Adrenal gland (tissue), 12 donors: Measurements from ENCODE around the gene LRRC8E. TPM values are rescaled to one million over a fixed set of nuclear protein-coding genes. Genes with fewer than 3 reads are reported as not detected.

Experiments used
- DNase-seq, 7 donors: peaks; one replicate each; pipeline ENCODE4 v3.0.0-alpha.2; 2019 to 2020
- H3K27ac ChIP-seq, 5 donors: fragments of 200-600 bp; sonication (generic) in 4 of 5; 1 replicate in 3 of 5; 2 replicates in 2 of 5; pipeline versions ENCODE4 v1.5.1 to v1.8.0; 2016 to 2020; ENCODE audit warnings: mild to moderate bottlenecking in 1 of 5
- H3K27me3 ChIP-seq: fragments of 200-600 bp; 2 replicates; pipeline ENCODE4 v1.8.0; 2021
- H3K36me3 ChIP-seq, 2 donors: fragments of 200-600 bp; replicated peaks in 1 of 2; 1 replicate in 1 of 2; 2 replicates in 1 of 2; pipeline versions ENCODE4 v1.5.1 to v1.8.0; 2018 to 2022
- H3K4me1 ChIP-seq, 2 donors: fragments of 200-600 bp; replicated peaks in 1 of 2; 1 replicate in 1 of 2; 2 replicates in 1 of 2; pipeline versions ENCODE4 v1.5.1 to v1.8.0; 2018 to 2021
- H3K4me3 ChIP-seq, 4 donors: fragments of 200-600 bp; sonication (generic) in 3 of 4; one replicate each; pipeline ENCODE4 v1.5.1; 2016 to 2018
- H3K9me3 ChIP-seq, 3 donors: fragments of 200-600 bp; sonication (generic) in 1 of 3; replicated peaks in 1 of 3; 1 replicate in 2 of 3; 2 replicates in 1 of 3; pipeline versions ENCODE4 v1.5.1 to v1.8.0; 2016 to 2021
- POLR2A ChIP-seq, 2 donors: fragments of 450-650 bp; IDR thresholded peaks; one replicate each; pipeline ENCODE4 v1.6.1; 2017; ENCODE audit warnings: antibody characterized with exemption in 2 of 2, mild to moderate bottlenecking in 2 of 2, moderate library complexity in 1 of 2
- WGBS, 4 donors: extraction: QIAGEN DNeasy Blood & Tissue Kit in 2 of 4; methylation state at CpG; one replicate each; pipeline versions ENCODE4 v1.1.5 to v1.1.7; 2013 to 2017; 5-methylcytosine and 5-hydroxymethylcytosine counted together
- intact Hi-C, 2 donors: fragments of 100-400 bp; cut with DNase I; formaldehyde crosslinking; loops; one replicate each; pipeline versions ENCODE4 v1.14.1 to v1.15.0; 2022 to 2023
- polyA plus RNA-seq, 3 donors: library from polyadenylated mRNA; stranded (reverse); fragments of 200-250 nt in 2 of 3; fragments of 350-450 nt in 1 of 3; fragmentation: Illumina TruSeq in 1 of 3; extraction: RNeasy Lipid Tissue Mini Kit (QIAGEN cat#74804) in 1 of 3; gene quantifications; one replicate each; pipeline ENCODE4 v1.2.3, GENCODE V29; 2013 to 2014
- total RNA-seq, 9 donors: library from RNA; depleted of rRNA in 4 of 9; stranded (reverse); fragments of >200 nt in 4 of 9; fragments of 120-200 nt in 1 of 9; fragmentation: NEBNext Ultra II Directional in 1 of 9; extraction: Animal tissue kit (Norgen Biotek cat#: 25700) in 1 of 9; gene quantifications; one replicate each; pipeline versions ENCODE4 v1.1.0 to v1.2.4, GENCODE V29; 2013 to 2023
- TF ChIP-seq, protein P1 (sequence below), 6 experiments: fragments of 450-650 bp in 4 of 6; fragments of 200-600 bp in 2 of 6; sonication (generic) in 1 of 6; IDR thresholded peaks; 1 replicate in 5 of 6; 2 replicates in 1 of 6; pipeline versions ENCODE4 v1.5.1 to v1.8.0; 2016 to 2021; ENCODE audit warnings: antibody characterized with exemption in 6 of 6, mild to moderate bottlenecking in 2 of 6, moderate library complexity in 1 of 6
- donor health status: healthy with polysubstance abuse.
- donor health status: Bipolar disorder and iron deficiency.
- donor health status: DM: yes; HTN: yes; CAD: no.
- donor health status: DM: no; HTN: no; CAD: no.
- donor health status: DM: no; HTN: no; CAD: no.
- donor health status: DM: yes; HTN: yes; CAD: no.

Gene LRRC8E
- total and polyA plus RNA-seq, 12 donors = 0.67 to 22.9 (median 11.2) TPM

DNA sequence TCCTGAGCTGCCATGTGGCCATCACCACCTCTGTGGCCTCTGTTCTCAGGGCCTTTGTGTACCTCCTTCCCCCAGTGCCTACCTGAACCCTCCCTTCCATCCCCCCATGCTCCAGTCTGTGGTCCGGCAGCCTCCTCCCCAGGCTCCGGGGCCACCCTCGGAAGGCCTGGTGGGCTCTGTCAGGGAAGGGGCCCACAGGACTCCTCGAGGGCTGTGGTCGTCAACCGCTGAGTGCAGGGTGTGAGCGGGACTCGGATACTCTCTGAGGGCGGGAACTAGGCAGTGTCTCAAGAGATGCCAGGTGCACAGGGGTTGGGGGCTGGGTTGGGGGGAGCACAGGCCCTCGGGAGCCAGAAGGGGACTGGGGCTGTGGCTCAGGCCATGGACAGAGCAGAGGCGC, 19.2 kb downstream of the LRRC8E start:
- 84 to 88% (median 87%) methylated on average over 9 to 11 of the region's 11 CpGs for WGBS, 4 donors
- Histone ChIP-seq H3K27ac (peak overlapping the region in 2 of 5 donors; percentile 8 to 34), H3K36me3 (peaks cover 0 to 30% of the 10 kb centered on the region in 2 donors), H3K9me3 (no peaks in the 10 kb centered on the region), H3K4me3 (no peak overlapping the region), H3K27me3 (no peaks in the 10 kb centered on the region), H3K4me1 (peaks cover 18 to 40% of the 10 kb centered on the region in 2 donors)
- DNase-seq = peak in 1 of 7 donors; percentile 29
- no peak for TF ChIP-seq POLR2A (IDR thresholded peaks at IDR 0.05)
- TF ChIP-seq, protein P1, sequence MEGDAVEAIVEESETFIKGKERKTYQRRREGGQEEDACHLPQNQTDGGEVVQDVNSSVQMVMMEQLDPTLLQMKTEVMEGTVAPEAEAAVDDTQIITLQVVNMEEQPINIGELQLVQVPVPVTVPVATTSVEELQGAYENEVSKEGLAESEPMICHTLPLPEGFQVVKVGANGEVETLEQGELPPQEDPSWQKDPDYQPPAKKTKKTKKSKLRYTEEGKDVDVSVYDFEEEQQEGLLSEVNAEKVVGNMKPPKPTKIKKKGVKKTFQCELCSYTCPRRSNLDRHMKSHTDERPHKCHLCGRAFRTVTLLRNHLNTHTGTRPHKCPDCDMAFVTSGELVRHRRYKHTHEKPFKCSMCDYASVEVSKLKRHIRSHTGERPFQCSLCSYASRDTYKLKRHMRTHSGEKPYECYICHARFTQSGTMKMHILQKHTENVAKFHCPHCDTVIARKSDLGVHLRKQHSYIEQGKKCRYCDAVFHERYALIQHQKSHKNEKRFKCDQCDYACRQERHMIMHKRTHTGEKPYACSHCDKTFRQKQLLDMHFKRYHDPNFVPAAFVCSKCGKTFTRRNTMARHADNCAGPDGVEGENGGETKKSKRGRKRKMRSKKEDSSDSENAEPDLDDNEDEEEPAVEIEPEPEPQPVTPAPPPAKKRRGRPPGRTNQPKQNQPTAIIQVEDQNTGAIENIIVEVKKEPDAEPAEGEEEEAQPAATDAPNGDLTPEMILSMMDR (IDR thresholded peaks at IDR 0.05) = no peak
- intact Hi-C loops = no loop called here

DNA sequence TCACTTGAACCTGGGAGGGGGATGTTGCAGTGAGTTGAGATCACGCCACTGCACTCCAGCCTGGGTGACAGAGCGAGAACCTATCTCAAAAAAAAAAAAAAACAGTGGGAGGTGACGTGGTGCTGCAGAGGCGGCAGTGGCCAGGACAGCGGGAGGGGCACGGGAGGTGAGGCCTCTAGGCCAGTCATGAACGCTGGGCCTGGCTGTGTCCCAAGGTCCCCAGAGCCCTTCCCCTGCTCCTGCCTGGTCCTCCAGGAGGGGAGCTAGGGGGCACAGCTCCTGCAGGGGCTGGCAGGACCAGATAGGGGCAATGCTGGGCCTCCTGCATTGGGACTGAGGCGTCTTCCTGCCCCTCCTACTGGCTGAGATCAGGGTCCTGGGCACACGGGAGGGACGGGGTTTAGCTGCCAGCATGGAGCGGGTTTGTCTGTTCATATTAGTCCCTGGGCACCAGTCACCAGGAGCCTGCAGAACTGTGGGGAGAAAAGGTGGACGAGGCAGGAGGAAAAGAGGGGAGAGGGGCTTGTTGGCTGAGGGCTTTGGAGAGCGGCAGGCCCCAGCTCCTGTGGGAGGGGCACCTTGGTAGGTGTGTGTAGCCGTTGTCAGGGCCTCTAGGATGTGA, 19.9 kb downstream of the LRRC8E start:
- WGBS, 4 donors = 59 to 68% (median 60%) methylated on average over 14 of the region's 14 CpGs
- Histone ChIP-seq H3K4me1 (peaks cover 12 to 34% of the 10 kb centered on the region in 2 donors), H3K36me3 (peaks cover 0 to 35% of the 10 kb centered on the region in 2 donors), H3K27me3 (no peaks in the 10 kb centered on the region), H3K4me3 (no peak overlapping the region), H3K9me3 (no peaks in the 10 kb centered on the region), H3K27ac (peak overlapping the region in 2 of 5 donors; percentile 8 to 34)
- TF ChIP-seq, protein P1 (IDR thresholded peaks at IDR 0.05) = no peak
- peak in 1 of 2 donors; percentile 17 for TF ChIP-seq POLR2A (IDR thresholded peaks at IDR 0.05)
- peak; percentile 58 to 87 (median 83) for DNase-seq
- intact Hi-C loops = no loop called here

DNA sequence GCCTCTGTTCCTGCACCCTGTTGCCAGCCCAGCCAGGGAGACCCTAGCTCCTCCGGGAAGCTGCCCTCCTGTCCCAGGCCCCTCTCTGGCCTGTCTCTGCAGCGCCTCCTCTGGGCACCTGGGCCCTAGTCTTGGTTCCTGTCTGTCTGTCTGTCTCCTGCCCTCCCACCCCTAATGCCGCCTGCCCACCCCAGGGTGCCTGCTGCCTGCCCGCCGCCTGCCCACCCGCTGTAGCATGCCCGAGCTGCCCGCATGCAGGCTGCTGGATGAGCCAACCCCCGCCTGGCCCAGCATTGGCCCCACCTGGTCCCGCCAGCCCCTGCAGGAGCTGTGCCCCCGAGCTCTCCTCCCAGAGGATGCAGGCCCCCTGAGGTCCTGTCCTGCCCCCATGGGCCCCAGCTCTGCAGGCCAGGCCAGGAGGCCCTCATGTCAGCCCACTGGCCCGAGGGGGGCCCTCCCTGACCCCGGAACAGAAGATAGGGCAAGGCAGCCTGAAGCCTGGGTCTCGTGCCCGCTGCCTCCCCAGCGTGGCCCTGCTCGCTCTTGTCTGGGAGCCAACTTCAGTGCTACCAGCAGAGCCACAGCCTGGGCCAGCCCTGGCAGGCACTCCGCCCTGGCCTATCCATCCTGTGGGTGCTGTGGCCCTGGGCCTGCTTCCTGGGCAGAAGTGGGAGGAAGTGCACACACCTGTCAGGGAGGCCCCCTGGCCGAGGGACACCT, 20.6 kb downstream of the LRRC8E start:
- Histone ChIP-seq H3K27ac (no peak overlapping the region), H3K27me3 (no peaks in the 10 kb centered on the region), H3K4me3 (no peak overlapping the region), H3K4me1 (peaks cover 12 to 34% of the 10 kb centered on the region in 2 donors), H3K36me3 (peaks cover 0 to 35% of the 10 kb centered on the region in 2 donors), H3K9me3 (no peaks in the 10 kb centered on the region)
- DNase-seq = peak in 2 of 7 donors; percentile 26 to 29
- no peak for TF ChIP-seq POLR2A (IDR thresholded peaks at IDR 0.05)
- TF ChIP-seq, protein P1 (IDR thresholded peaks at IDR 0.05) = no peak
- 86 to 96% (median 88%) methylated on average over 4 to 19 of the region's 19 CpGs for WGBS, 4 donors
- intact Hi-C loops = no loop called here

DNA sequence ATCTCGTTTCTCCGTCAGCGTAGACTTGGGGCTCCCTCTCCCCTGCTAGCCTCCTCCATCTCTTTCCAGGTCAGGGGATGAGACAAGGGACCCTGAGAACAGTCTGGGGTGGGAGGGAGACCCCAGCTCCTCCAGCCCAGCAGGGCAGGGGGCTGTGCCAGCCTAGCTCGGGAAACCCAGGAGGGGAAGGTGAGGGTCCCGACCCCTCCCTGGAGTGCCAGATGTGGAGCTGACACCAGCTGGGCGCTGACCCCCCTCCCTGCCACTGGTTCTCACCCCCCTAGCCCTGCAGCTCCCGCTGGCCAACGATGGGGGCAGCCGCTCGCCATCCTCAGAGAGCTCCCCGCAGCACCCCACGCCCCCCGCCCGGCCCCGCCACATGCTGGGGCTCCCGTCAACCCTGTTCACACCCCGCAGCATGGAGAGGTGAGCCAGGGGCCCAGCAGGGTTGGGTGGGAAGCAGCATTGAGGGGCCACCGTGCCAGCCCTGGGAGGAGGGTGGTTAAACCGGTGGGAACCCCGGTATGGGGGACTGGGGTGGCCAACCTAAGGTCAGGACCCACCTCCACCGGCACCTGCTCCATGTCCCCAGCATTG, 21.3 kb downstream of the LRRC8E start:
- H3K9me3 ChIP-seq = no peaks in the 10 kb centered on the region
- peak in 2 of 7 donors; percentile 25 for DNase-seq
- TF ChIP-seq POLR2A (IDR thresholded peaks at IDR 0.05) = no peak
- TF ChIP-seq, protein P1 (IDR thresholded peaks at IDR 0.05) = no peak
- peaks cover 9 to 33% of the 10 kb centered on the region in 2 donors for H3K4me1 ChIP-seq
- H3K4me3 ChIP-seq = no peak overlapping the region
- no peaks in the 10 kb centered on the region for H3K27me3 ChIP-seq
- H3K36me3 ChIP-seq = peaks cover 0 to 35% of the 10 kb centered on the region in 2 donors
- 90 to 97% (median 93%) methylated on average over 9 to 21 of the region's 21 CpGs for WGBS, 4 donors
- intact Hi-C loops = no loop called here
- H3K27ac ChIP-seq = no peak overlapping the region
